ENCODE data around the gene CHST8. TPM values are rescaled to one million over a fixed set of nuclear protein-coding genes. Genes with fewer than 3 reads are reported as not detected.

Gene CHST8
- total RNA-seq, 1 donor from 2014 or later = not detected

- Mint-ChIP-seq H3K9me3 (no peaks in the 10 kb centered on the region), H3K4me3 (no peak overlapping the region), H3K27me3 (ENCODE audit: insufficient read depth) (no peaks in the 10 kb centered on the region), H3K36me3 (ENCODE audit: low read depth) (no peaks in the 10 kb centered on the region), H3K27ac (no peak overlapping the region), H3K4me1 (ENCODE audit: low read depth) (no peaks in the 10 kb centered on the region)
- intact Hi-C loops (cut with micrococcal nuclease) = no loop called here
- no peak for DNase-seq (ENCODE audit: low spot score)
Measured at GRCh38 chr19:33698576-33699435, 77.1 kb downstream of the CHST8 start.

GRCh38 chr19:33699754-33700407, 78.1 kb downstream of the CHST8 start:
- no peaks in the 10 kb centered on the region for H3K4me1 Mint-ChIP-seq (ENCODE audit: low read depth)
- H3K27me3 Mint-ChIP-seq (ENCODE audit: insufficient read depth) = no peaks in the 10 kb centered on the region
- no peaks in the 10 kb centered on the region for H3K36me3 Mint-ChIP-seq (ENCODE audit: low read depth)
- intact Hi-C loops (cut with micrococcal nuclease) = no loop called here
- DNase-seq (ENCODE audit: low spot score) = no peak
- H3K9me3 Mint-ChIP-seq = no peaks in the 10 kb centered on the region
- H3K27ac Mint-ChIP-seq = no peak overlapping the region
- H3K4me3 Mint-ChIP-seq = no peak overlapping the region

- intact Hi-C loops (cut with micrococcal nuclease) = no loop called here
- H3K27me3 Mint-ChIP-seq (ENCODE audit: insufficient read depth) = no peaks in the 10 kb centered on the region
- H3K4me1 Mint-ChIP-seq (ENCODE audit: low read depth) = no peaks in the 10 kb centered on the region
- H3K36me3 Mint-ChIP-seq (ENCODE audit: low read depth) = no peaks in the 10 kb centered on the region
- H3K4me3 Mint-ChIP-seq = no peak overlapping the region
- no peak overlapping the region for H3K27ac Mint-ChIP-seq
- H3K9me3 Mint-ChIP-seq = no peaks in the 10 kb centered on the region
- no peak for DNase-seq (ENCODE audit: low spot score)
Measured at GRCh38 chr19:33700408-33701013, 78.8 kb downstream of the CHST8 start.

GRCh38 chr19:33701565-33701964, 79.8 kb downstream of the CHST8 start:
- Mint-ChIP-seq H3K27me3 (ENCODE audit: insufficient read depth) (no peaks in the 10 kb centered on the region), H3K27ac (no peak overlapping the region), H3K4me1 (ENCODE audit: low read depth) (no peaks in the 10 kb centered on the region), H3K9me3 (no peaks in the 10 kb centered on the region), H3K36me3 (ENCODE audit: low read depth) (no peaks in the 10 kb centered on the region), H3K4me3 (no peak overlapping the region)
- DNase-seq (ENCODE audit: low spot score) = no peak
- intact Hi-C loops (cut with micrococcal nuclease) = no loop called here

GRCh38 chr19:33702606-33703437, 81.1 kb downstream of the CHST8 start:
- Mint-ChIP-seq H3K27me3 (ENCODE audit: insufficient read depth) (no peaks in the 10 kb centered on the region), H3K9me3 (no peaks in the 10 kb centered on the region), H3K27ac (no peak overlapping the region), H3K4me1 (ENCODE audit: low read depth) (no peaks in the 10 kb centered on the region), H3K36me3 (ENCODE audit: low read depth) (no peaks in the 10 kb centered on the region), H3K4me3 (no peak overlapping the region)
- intact Hi-C loops (cut with micrococcal nuclease) = no loop called here
- no peak for DNase-seq (ENCODE audit: low spot score)

GRCh38 chr19:33703438-33703750, 81.6 kb downstream of the CHST8 start:
- DNase-seq (ENCODE audit: low spot score) = no peak
- H3K4me3 Mint-ChIP-seq = no peak overlapping the region
- no peaks in the 10 kb centered on the region for H3K36me3 Mint-ChIP-seq (ENCODE audit: low read depth)
- no peaks in the 10 kb centered on the region for H3K27me3 Mint-ChIP-seq (ENCODE audit: insufficient read depth)
- intact Hi-C loops (cut with micrococcal nuclease) = no loop called here
- H3K27ac Mint-ChIP-seq = no peak overlapping the region
- H3K9me3 Mint-ChIP-seq = no peaks in the 10 kb centered on the region
- H3K4me1 Mint-ChIP-seq (ENCODE audit: low read depth) = no peaks in the 10 kb centered on the region

- Mint-ChIP-seq H3K9me3 (no peaks in the 10 kb centered on the region), H3K27ac (no peak overlapping the region)
Measured at GRCh38 chr19:33703821-33704220, 82.1 kb downstream of the CHST8 start.

GRCh38 chr19:33704271-33704670, 82.5 kb downstream of the CHST8 start:
- Mint-ChIP-seq H3K27ac (no peak overlapping the region), H3K27me3 (ENCODE audit: insufficient read depth) (no peaks in the 10 kb centered on the region), H3K4me1 (ENCODE audit: low read depth) (no peaks in the 10 kb centered on the region), H3K4me3 (no peak overlapping the region), H3K9me3 (no peaks in the 10 kb centered on the region), H3K36me3 (ENCODE audit: low read depth) (no peaks in the 10 kb centered on the region)
- no peak for DNase-seq (ENCODE audit: low spot score)
- intact Hi-C loops (cut with micrococcal nuclease) = no loop called here

More at GRCh38 chr19:33703821-33704220, 82.1 kb downstream of the CHST8 start:
- Mint-ChIP-seq H3K4me1 (ENCODE audit: low read depth) (no peaks in the 10 kb centered on the region), H3K36me3 (ENCODE audit: low read depth) (no peaks in the 10 kb centered on the region), H3K27me3 (ENCODE audit: insufficient read depth) (no peaks in the 10 kb centered on the region), H3K4me3 (no peak overlapping the region)
- intact Hi-C loops (cut with micrococcal nuclease) = no loop called here
- no peak for DNase-seq (ENCODE audit: low spot score)

- H3K27me3 Mint-ChIP-seq (ENCODE audit: insufficient read depth) = no peaks in the 10 kb centered on the region
- H3K9me3 Mint-ChIP-seq = no peaks in the 10 kb centered on the region
- no peak for DNase-seq (ENCODE audit: low spot score)
- intact Hi-C loops (cut with micrococcal nuclease) = no loop called here
- H3K4me3 Mint-ChIP-seq = no peak overlapping the region
- H3K27ac Mint-ChIP-seq = no peak overlapping the region
- H3K4me1 Mint-ChIP-seq (ENCODE audit: low read depth) = no peaks in the 10 kb centered on the region
- H3K36me3 Mint-ChIP-seq (ENCODE audit: low read depth) = no peaks in the 10 kb centered on the region
Measured at GRCh38 chr19:33705090-33705847, 83.5 kb downstream of the CHST8 start.

GRCh38 chr19:33705860-33706259, 84.1 kb downstream of the CHST8 start:
- Mint-ChIP-seq H3K36me3 (ENCODE audit: low read depth) (no peaks in the 10 kb centered on the region), H3K4me3 (no peak overlapping the region), H3K27me3 (ENCODE audit: insufficient read depth) (no peaks in the 10 kb centered on the region), H3K4me1 (ENCODE audit: low read depth) (no peaks in the 10 kb centered on the region), H3K27ac (no peak overlapping the region), H3K9me3 (no peaks in the 10 kb centered on the region)
- intact Hi-C loops (cut with micrococcal nuclease) = no loop called here
- no peak for DNase-seq (ENCODE audit: low spot score)

- DNase-seq (ENCODE audit: low spot score) = no peak
- H3K9me3 Mint-ChIP-seq = no peaks in the 10 kb centered on the region
- H3K36me3 Mint-ChIP-seq (ENCODE audit: low read depth) = no peaks in the 10 kb centered on the region
- H3K4me3 Mint-ChIP-seq = no peak overlapping the region
- no peaks in the 10 kb centered on the region for H3K4me1 Mint-ChIP-seq (ENCODE audit: low read depth)
- intact Hi-C loops (cut with micrococcal nuclease) = no loop called here
- H3K27ac Mint-ChIP-seq = no peak overlapping the region
- H3K27me3 Mint-ChIP-seq (ENCODE audit: insufficient read depth) = no peaks in the 10 kb centered on the region
Measured at GRCh38 chr19:33706631-33707030, 84.9 kb downstream of the CHST8 start.

- Mint-ChIP-seq H3K36me3 (ENCODE audit: low read depth) (no peaks in the 10 kb centered on the region), H3K4me3 (no peak overlapping the region), H3K9me3 (no peaks in the 10 kb centered on the region), H3K4me1 (ENCODE audit: low read depth) (no peaks in the 10 kb centered on the region), H3K27me3 (ENCODE audit: insufficient read depth) (no peaks in the 10 kb centered on the region), H3K27ac (no peak overlapping the region)
- no peak for DNase-seq (ENCODE audit: low spot score)
- intact Hi-C loops (cut with micrococcal nuclease) = no loop called here
Measured at GRCh38 chr19:33712268-33712667, 90.5 kb downstream of the CHST8 start.
